GM19240 (cell line): ENCODE results near the gene RIPPLY2.
A peak's percentile ranks its signal among the peaks of the same experiment; 100 is the strongest.
"Not testable (repeated sequence)": the region's sequence is repeated elsewhere in the genome, so short reads cannot be mapped to it uniquely, and the experiment has no call there.

Experiments
- DNase-seq: peaks from one replicate; pipeline ENCODE4 v3.0.0; 2011; ENCODE audit warnings: low spot score; ENCODE audit not compliant: insufficient read length

The RIPPLY2 gene, protein sequence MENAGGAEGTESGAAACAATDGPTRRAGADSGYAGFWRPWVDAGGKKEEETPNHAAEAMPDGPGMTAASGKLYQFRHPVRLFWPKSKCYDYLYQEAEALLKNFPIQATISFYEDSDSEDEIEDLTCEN

DNA sequence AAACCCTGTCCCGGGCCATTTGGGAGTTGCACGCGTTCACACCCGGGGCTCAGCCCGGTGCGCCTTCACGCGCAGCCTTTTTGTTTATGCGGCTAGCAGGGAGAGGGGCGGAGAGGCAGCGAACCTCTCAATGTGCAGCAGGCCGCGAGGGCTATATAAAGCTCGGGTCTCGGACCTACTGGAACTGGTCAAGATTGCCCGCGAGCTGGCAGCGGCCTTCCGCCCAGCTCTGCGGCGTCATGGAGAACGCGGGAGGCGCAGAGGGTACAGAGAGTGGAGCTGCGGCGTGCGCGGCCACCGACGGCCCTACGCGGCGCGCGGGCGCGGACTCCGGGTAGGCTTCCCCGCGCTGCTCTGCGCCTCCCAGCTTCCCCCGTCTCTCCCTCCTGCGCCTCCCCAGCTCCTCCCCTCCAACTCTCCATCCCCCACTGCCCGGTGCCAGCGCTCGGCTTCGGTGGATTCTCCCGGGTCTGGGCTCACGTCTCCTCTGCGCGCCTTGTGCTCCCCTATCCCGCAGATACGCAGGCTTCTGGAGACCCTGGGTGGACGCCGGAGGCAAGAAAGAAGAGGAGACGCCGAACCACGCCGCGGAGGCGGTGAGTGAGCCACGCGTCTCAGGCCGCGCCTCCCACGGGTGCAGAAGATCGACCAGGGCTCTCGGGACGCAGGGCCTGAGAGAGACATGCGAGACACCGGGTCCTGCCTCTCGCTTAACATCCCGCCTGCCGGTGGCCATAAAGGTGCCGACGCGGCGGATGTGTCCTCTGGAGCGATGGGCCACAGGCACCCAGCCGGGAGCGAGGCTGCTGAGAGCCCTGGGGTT is at the start of gene RIPPLY2:
Gene RIPPLY2 (plus strand): TSS at position 183 of the 823 bp plus-strand sequence. CDS start 57 bp downstream, at position 240.
- no peak for DNase-seq

DNA sequence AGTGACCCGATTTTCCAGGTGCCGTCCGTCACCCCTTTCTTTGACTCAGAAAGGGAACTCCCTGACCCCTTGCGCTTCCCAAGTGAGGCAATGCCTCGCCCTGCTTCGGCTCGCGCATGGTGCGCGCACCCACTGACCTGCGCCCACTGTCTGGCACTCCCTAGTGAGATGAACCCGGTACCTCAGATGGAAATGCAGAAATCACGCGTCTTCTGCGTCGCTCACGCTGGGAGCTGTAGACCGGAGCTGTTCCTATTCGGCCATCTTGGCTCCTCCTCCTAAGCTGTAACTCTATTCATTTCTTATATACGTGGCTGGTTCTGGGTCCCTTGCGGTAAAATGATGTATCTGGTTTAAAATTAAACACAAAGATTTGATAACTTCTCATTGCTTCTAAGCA is 49.7 kb upstream of the RIPPLY2 start:
- DNase-seq, result not testable (repeated sequence)

DNA sequence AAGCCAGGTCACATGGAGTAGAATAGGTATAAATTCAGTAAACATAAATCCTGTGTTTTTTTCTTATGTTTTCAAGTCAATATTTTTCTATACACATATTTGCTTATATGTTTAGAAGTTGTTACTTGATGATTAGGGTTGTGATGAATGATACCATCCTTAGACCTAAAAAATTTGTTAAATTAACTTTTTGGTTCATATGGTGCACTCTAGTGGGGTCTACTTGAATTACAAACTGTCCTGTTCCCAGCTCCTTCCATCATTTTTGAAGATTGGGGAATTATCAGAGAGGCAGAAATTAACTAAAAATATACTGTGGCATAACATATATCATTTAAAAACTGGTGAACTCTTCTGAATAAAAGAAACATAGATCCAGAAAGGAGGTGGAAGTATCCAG is 48.3 kb upstream of the RIPPLY2 start:
- DNase-seq, result no peak

DNA sequence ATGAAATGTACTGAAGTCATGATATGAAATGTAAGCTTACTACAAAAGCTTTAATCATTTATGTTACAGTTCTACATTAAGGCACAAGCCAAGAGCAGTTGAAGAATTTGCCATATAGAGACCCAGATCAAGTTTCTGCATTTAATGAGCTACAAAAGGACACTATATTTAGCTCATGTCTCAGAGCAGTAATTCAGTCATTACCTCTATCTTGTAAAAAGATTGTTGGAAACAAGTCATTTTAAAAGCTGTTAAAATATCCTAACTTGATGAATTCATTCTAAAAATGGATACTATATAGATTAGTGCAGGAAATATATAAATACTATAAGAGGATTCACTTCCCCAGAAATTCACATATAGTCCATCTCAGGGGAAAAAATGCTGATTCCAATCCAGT is 45.2 kb upstream of the RIPPLY2 start:
- DNase-seq, result no peak

DNA sequence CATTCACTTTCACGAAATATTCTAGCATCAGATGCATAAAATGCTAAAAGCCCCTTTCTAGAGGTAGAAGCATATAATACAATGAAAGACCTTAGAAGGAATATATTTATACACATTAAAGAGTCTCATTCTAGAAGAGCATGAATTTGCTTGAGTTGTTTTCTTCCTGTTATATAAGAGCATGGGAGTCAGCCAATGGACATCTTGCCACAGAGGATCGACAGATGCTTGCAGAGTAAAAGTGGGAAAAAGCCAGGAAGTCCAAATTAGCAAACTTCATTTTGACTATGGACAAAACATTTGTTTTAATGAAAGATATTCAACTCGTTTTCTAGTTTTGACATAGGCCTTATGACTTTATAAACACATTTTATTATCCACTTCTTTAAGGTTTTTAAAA is 44.2 kb upstream of the RIPPLY2 start:
- DNase-seq, result no peak

DNA sequence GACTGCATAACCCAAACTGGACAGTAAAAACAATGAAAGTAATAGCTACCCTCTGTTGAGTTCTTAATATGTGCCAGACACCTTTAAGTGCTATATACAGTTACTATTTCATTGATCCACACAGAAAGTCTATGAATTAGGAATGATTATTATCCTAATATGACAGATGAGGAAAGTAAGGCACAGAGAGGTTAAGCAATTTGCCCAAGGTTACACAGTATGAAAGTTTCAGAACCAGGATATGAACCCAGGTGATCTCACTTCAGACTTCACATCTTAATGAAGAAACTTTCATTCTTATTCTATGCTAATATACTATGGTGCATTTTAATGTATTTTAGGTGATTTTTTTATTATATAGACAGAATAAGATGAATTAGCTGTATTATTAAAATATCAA is 40.6 kb upstream of the RIPPLY2 start:
- no peak for DNase-seq

DNA sequence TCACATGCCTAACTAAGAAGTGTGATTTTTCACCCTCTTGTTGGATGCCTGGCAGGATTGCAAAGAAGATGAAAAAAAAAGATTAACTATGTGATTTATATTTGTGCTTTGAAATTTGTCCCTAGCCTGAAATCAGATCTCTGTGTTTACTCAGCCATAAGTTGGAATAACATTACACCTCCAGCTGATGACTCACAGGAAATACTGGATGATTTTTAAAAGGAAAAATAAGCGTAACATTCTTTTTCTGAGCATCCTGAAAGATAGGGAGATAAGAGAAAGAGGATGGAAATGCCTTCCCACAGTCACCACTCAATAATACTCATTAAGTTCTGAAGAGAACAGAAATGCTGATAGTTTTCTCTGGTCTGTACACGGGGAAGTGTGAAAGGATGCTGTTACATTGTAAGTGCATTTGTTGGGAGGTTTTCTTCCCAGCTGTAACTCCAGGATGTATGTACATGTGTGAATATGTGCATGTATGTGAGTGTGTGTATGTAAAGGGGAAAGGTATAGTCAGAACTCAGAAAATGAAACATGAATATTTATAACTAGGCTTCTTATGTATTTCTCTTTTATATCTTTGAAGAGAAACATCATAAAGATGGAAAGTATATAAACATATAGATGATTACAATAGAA is 37.4 kb upstream of the RIPPLY2 start:
- no peak for DNase-seq

DNA sequence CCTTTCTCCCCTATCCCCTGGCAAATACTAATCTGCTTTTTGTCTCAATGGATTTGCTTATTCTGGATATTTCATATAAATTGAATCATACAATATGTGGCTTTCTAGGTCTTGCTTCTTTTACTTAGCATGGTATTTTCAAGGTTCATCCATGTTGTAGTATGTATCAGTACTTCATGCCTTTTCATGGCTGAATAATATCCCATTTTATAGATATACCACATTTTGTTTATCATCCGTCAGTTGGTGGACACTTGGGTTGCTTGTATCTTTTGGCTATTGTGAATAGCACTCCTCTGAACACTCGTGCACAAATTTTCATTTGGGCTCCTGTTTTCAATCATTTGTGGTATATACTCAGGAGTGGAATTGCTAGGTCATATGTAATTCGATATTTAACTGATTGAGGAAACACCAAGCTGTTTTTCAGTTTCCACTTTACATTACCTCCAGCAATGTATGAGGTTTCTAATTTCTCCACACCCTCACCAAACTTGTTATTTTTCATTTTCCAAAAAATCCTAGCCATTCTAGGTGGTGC is 30.5 kb upstream of the RIPPLY2 start:
- DNase-seq, result no peak

DNA sequence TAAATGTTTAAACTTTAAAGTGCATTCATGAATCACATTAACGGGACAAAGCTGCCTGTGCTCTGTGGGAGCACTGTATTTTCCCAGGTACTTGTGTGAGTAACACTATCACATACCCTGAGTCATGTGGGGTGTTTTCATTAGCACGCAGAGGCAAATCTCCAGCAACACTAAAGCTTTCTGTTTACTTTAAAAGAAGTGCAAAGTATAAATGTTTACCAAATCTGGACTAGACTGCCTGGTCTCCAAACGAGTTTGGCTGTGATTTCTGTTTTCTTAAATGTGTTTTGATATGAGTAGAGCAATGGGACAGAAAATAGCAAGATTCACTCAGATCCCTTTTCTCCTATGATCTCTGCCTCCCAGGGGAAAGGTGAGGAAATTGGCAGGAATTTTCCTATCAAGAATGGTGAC is 28.8 kb upstream of the RIPPLY2 start:
- no peak for DNase-seq

DNA sequence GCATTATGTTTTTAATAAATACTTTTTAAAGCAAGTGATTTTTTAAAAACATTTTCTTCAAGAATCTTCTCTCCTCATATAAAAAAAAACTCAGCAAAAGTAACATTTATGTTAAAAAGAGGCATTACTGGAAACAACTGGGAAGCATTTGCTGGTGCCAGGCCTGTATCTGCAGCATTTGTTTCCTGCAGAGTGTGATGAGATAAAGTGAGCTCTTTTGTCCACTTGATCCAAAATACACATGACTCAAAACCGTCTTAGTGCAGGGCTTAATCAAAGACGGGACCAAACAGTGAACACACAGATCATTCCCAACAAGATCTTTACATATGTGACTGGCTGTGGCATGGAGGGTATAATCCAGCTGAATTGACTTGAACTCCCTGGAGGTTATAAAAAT is 28.3 kb upstream of the RIPPLY2 start:
- DNase-seq, result no peak

DNA sequence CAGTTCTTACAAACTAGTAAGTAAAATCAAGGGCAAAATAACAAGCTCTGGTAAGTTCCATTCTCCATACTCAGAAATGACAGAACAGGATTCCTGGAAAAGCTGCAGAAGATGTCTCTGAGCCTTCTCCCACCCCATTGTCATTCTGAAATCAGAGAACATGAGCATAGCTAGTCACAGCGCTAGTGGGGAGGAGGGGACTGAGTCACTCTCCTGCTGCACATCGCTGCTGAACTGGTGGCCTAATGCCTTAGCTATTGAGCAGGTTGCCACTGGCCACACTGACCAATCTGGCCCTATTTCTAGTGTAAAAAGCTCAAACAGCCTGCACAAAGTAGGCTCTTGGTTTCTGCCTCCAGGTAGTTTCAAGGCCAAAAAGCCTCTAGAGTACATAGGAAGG is 26.1 kb upstream of the RIPPLY2 start:
- no peak for DNase-seq

DNA sequence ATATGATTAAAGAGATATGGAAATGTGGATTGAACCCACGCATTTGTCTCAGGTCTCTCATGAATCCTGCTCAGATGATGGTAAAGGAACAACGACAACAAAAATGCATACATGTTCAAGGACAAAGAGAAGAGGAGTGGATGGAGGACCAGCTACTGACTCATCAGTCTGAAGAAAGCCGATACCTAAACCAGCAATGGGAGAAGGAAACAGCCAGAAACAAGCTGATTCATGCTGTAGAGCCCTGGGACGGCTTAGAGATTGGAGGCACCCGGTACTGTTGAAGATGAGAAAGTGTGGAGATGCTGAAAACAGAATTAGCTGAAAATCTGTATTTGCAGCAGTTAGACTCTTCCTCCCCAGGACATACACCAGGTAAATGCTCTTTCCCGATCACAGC is 14.4 kb upstream of the RIPPLY2 start:
- DNase-seq, result no peak

DNA sequence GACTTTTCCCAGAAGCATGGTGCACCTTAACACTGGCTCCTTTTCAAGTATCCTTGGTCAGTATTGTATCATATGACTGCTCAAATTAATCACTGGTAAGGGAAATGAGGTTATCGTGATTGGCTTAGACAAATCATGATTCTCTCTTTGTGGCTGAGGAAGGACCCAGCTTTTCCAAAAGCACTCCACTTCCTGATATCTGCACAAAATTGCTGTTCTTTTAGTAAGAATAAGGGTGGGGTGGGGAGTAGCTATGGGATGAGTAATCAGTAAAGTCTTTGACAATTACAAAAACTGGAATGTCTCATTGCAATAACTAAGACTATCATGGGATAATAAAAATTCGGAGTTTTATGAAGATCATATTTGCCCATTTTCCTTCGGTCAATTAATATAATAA is 9.0 kb upstream of the RIPPLY2 start:
- DNase-seq, result no peak

DNA sequence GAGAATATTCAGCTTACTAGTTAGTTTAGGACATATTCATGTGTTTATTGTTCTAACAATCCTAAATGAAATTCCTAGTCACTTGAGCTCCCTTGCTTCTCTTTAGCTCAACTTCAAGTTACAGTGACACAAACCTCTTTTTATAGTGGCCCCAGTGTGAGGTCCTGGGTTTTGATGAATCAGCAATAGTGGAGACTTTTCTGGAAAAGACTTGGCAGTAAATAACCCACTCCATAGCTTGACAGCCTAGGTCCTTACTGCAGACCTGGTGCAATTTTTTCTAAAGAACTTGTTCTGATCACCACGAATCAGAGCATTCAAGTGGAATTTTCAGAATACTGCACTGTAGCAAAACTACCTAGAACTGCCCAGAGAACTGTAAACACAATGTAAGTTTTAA is 6.9 kb upstream of the RIPPLY2 start:
- no peak for DNase-seq

DNA sequence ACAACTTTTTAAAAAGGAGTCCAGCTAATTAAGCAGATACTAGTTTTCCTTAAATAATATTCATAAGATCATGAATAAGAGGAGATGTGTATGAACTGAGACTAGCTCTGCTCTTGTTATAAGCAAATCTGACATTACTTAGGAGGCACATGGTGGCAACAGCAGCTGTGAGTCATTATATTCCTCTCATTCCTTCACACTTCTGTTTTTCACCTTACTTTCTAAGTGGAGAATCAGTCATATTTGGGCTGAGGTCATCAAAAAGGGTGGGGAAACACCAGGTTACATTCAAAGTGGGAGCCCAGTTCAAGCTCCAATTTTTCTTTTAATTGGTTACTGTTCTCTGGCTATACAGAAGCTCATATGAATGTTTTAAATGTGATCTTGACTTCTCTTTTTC is 6.0 kb upstream of the RIPPLY2 start:
- no peak for DNase-seq

DNA sequence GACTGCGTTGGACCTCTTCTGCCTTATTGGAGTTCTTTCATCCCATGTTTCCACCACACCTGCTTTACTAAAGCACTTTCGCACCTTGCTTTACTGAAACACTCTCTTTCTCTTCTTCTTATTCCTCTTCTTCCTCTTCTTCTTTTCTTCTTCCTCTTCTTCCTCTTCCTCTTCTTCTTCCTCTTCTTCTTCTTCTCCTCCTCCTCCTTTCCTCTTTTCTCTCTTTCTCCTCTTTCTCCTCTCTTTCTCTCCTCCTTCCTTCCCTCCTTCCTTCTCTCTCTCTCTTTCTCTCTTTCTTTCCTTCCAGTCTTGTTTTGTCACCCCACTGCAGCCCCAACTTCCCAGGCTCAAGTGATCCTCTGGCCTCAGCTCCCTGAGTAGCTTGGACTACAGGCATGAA is 4.0 kb upstream of the RIPPLY2 start:
- no peak for DNase-seq

DNA sequence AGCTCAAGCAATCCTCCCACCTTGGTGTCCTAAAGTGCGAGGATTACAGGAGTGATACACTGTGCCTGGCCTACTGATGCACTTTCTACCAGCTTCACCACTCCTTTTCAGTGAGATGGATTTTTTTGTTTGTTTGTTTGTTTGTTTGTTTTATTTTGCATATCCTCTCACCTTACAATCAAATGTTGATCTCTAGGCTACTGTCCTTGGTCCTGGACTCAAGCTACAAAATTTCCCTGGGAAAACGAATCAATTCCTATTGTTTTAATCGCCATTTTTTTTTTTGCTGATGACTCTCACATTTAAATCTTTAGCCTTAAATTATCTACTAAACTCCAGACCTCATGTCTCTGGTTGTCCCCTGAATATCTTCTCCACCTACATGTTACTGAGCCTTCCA is 3.5 kb upstream of the RIPPLY2 start:
- DNase-seq, result no peak

DNA sequence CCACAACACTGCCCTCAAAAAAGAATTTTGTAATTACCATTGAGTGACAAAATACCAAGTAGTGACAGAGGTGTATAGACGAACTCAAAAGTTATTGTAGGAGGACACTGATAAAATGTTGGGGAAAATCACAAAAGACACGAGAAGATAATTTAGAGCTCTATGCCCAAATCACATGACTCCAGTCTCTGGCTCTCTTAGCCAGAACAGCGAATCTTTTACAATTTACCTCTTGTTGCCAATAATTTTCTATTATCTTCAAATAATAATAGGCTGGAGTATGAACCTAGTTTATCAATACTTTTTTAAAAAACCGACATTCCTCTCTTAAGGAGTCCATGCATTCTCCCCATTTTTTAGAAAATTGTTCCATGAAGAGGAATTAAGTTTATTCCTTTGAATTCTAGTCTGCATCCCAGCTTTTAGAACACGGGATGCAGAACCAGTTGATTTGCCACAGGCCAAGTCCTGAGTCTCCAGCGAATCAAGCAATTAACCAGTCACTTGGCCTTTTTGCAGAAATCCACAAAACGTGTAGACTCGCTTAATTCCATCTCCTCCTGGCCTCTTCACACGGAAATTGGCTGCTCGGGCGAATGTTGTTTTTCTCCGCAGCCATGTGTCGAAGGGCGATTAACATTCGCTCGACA is 507 bp upstream of the RIPPLY2 start:
- no peak for DNase-seq

DNA sequence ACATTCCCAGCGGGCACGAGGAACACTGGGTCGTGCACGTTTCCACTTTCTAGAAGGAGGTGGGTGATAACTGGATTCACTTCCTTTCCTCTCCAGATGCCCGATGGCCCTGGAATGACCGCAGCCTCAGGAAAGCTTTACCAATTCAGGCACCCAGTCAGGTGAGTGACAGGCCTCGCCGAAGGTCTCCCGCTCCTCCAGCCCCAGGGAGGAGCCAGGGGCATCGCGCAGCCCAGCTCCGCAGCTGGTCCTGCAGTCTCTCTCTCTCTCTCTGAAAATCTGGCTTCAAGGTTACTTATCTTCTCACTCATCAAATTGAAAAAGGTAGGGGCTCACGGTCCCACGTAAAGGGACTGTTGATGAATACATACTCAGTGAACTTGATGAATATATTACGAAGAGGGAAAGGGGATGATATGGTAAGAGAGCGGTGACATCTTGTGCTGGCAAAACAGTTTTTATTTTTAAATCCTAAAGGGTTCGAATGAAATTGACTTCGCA is 891 bp downstream of the RIPPLY2 start:
- DNase-seq, result no peak

DNA sequence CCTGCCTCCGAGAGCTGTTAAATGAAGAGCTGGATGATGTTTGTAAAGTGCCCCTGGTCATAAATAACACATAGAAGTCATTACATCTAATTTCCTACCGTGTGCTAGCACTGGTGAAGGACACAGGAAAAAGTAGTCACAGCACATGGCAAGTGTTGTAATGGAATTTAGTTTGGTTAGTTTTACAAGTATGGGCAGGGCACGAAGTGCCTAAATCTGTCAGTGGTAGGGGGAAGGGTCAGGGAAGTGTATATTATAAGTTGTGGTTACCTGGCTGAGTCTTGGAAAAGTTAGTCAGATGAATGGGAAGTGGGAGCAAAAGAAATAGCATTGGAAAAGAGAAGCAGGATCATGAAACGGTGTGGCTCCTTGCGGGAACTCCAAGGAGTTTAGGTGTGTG is 1.6 kb downstream of the RIPPLY2 start:
- no peak for DNase-seq

DNA sequence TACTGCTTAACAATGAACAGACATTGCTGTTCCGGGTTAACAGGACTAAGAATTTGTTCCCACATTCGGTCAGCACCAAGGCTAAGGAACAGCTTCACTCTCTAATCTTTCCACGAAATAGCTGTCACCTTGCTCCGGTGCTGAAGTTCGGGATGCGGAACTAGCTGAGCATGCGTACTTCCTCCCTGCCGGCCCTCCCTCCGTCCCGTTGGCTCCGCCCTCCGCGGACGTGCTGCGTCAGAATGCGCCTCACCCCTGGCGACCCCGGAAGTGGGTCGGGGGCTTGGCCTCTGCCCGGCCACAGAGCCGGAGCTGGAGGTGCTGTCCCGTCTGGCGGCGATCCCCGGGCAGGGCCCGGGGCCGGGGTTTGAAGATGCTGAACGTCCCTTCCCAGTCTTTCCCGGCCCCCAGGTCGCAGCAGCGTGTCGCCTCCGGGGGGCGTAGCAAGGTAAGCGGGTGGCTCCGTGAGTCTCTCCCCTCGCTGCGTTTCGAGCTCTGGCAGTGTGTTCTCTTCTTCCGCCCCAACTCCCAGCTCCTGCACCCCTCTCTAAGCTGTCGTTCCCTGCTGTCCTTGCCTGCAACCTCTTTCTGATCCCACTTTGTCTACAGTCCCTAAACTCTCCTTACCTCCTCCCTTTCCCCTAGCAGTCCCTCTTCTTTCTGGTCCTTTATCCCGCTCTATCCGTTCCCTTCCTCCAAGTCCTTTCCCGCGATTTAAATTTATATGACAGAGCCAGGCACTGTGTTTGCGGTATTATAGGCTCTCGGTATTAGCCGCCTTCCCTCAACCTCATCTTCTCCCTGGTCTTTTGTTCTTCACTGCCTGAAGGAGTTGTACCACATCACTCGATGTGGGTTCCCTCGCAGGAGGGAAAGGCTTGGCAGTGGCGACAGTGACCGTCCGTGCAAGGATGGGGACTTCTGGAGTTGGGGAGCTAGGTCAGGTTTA is 6.5 kb downstream of the RIPPLY2 start, which contains the start of gene CYB5R4:
Gene CYB5R4 (plus strand): TSS at position 280 of the 949 bp plus-strand sequence. CDS start 94 bp downstream, at position 374.
- peak; percentile 94 for DNase-seq
